ENCODE data around the gene KIF16B.
"Not testable (repeated sequence)": the region's sequence is repeated elsewhere in the genome, so short reads cannot be mapped to it uniquely, and the experiment has no call there.

Gene KIF16B

DNA sequence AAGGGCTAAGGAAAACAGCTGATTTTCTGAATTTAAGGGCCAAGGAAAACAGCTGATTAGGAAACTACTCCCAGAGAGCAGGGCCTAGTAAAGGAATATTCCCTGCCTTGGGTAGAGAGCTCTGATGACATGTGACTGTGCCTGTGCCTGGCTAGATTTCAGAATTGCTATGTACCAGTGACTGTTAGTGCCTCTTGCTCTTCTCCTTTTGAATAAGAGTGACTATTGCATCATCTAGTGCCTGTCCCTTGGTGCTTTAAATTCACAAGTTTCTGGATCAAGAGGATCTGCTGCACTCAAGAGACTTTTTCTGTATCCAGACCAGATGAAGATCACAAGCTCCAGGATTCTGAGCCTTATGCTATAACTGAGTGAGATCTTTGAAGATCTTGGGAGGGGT lies 332.9 kb downstream of the KIF16B start:
- no peak overlapping the region for H3K4me3 ChIP-seq (ENCODE audit: control insufficient read depth, low read depth, low read length)
- DNase-seq (ENCODE audit: low read depth) = no peak
- TF ChIP-seq CTCF (IDR thresholded peaks at IDR 0.05; ENCODE audit: control insufficient read depth, insufficient read depth, low read depth, low read length, missing control alignments) = no peak

GRCh38 chr20:16236589-16237241 lies 336.5 kb downstream of the KIF16B start:
- TF ChIP-seq CTCF (IDR thresholded peaks at IDR 0.05; ENCODE audit: control insufficient read depth, insufficient read depth, low read depth, low read length, missing control alignments) = no peak
- H3K4me3 ChIP-seq (ENCODE audit: control insufficient read depth, low read depth, low read length) = no peak overlapping the region
- no peak for DNase-seq (ENCODE audit: low read depth)

DNA sequence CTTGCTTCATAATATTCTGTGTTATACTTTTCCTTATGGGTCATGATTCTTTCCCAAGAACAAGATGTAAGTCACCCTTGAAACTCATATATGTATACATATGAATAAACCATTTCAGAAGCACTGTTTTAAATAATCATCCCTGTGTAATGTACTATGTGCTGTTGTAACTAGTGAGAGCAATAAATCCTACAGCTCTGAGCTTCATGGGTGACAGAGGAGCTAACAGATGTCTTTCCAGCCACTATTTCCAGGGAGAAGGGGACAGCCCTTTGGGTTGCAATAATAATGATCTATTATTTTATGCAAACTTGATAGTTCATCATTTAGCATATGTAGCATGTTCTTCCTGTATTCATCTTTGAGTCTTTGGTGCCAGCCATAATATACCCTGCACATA lies 342.8 kb downstream of the KIF16B start:
- H3K4me3 ChIP-seq (ENCODE audit: control insufficient read depth, low read depth, low read length) = no peak overlapping the region
- no peak for DNase-seq (ENCODE audit: low read depth)
- TF ChIP-seq CTCF (IDR thresholded peaks at IDR 0.05; ENCODE audit: control insufficient read depth, insufficient read depth, low read depth, low read length, missing control alignments) = no peak

DNA sequence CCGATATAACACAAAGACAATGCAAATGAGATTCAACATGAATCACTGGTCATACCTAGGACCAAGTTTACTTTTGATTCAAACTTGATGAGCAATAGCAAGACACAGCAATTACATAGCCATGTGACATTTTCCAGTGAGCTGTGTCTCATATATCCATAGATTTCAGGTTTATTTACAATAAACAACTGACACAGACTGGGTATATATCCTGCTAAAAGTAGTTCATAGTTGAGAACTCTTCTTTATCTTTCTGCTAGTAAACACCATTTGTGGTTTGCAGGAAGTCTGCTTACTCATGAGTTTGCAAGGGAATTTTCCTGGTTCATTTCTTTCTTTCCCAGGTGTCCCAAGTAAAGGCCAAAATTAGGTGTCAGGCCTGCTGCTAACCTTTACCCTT lies 343.4 kb downstream of the KIF16B start:
- DNase-seq (ENCODE audit: low read depth) = no peak
- H3K4me3 ChIP-seq (ENCODE audit: control insufficient read depth, low read depth, low read length) = no peak overlapping the region
- TF ChIP-seq CTCF (IDR thresholded peaks at IDR 0.05; ENCODE audit: control insufficient read depth, insufficient read depth, low read depth, low read length, missing control alignments) = no peak

GRCh38 chr20:16228722-16229121 lies 344.5 kb downstream of the KIF16B start:
- DNase-seq (ENCODE audit: low read depth) = no peak
- TF ChIP-seq CTCF (IDR thresholded peaks at IDR 0.05; ENCODE audit: control insufficient read depth, insufficient read depth, low read depth, low read length, missing control alignments) = no peak
- H3K4me3 ChIP-seq (ENCODE audit: control insufficient read depth, low read depth, low read length) = no peak overlapping the region

DNA sequence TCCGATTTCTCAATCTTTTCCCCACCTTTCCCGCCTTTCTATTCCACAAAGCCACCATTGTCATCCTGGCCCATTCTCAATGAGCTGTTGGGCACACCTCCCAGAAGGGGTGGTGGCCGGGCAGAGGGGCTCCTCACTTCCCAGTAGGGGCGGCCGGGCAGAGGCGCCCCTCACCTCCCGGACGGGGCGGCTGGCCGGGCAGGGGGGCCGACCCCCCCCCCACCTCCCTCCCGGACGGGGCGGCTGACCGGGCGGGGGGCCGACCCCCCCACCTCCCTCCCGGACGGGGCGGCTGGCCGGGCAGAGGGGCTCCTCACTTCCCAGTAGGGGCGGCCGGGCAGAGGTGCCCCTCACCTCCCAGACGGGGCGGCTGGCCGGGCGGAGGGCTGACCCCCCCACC lies 346.3 kb downstream of the KIF16B start:
- not testable (repeated sequence) for H3K4me3 ChIP-seq (ENCODE audit: control insufficient read depth, low read depth, low read length); DNase-seq (ENCODE audit: low read depth)

DNA sequence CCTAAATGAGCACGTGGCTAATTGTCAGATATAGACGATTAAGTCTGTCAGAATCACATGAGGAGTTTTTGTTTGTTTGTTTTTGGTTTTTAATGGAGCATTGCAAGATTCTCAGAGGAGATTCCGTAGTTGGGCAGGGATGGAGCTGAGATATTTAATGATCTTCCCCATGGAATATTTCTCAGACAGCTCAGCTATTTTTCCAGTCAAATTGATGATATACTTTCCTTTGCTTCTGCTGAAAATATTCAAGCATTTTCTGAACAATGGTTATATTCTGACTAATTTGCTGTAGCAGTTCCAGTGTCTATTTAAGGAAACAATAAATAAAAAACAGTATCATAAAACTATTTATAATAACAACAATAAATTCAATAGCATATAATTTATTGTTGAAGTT lies 348.4 kb downstream of the KIF16B start:
- no peak for DNase-seq (ENCODE audit: low read depth)
- H3K4me3 ChIP-seq (ENCODE audit: control insufficient read depth, low read depth, low read length) = no peak overlapping the region
- TF ChIP-seq CTCF (IDR thresholded peaks at IDR 0.05; ENCODE audit: control insufficient read depth, insufficient read depth, low read depth, low read length, missing control alignments) = no peak

Measured in AG09309 (cell line).